HG03135 (cell line): ENCODE data around the gene NOS2.
"Not testable (repeated sequence)": the region's sequence is repeated elsewhere in the genome, so short reads cannot be mapped to it uniquely, and the experiment has no call there.

ENCODE experiments used
- ATAC-seq: cut with Tn5 transposase; IDR thresholded peaks from one replicate; pipeline ENCODE4 v1.9.1; 2021; ENCODE audit warnings: mild to moderate bottlenecking, moderate library complexity; ENCODE audit not compliant: unreplicated experiment

The NOS2 gene

DNA sequence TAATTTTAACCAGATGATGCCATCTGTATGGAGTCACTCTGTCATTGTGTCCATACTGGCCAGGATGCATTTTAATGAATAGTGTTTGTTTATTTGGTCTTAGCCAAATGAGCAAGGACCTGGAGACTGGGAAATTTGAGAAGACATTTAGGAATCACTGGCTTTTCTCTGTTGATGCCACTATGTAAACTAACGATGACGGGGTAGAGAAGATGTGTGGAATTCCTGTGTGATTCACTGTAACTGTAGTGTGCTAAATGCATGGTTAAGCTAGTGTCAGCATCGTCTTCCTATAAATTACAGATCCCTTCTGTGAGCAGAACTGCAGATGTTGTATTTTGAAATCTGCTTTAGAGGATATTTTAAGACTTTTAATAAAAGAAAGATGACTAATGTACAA, 66.6 kb downstream of the NOS2 start:
- ATAC-seq = no peak

DNA sequence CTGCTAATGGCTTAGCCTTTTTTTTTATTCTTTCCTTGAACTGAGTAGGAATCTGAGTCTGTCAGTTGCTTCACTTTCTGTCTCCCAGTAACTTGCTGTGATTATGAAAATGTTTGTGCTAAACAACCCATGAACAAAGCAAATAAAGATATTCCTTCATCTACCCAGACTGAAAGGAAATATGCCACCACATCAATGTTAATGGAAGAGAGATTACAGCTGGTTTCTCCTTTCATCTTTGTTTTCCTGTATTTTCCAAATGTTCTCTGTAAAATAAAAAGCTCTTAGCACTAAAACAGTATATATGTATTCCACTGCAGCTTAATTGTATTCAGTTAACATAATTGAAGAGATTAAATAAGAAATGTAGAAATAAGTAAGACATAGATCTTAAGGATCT, 67.6 kb downstream of the NOS2 start:
- not testable (repeated sequence) for ATAC-seq

DNA sequence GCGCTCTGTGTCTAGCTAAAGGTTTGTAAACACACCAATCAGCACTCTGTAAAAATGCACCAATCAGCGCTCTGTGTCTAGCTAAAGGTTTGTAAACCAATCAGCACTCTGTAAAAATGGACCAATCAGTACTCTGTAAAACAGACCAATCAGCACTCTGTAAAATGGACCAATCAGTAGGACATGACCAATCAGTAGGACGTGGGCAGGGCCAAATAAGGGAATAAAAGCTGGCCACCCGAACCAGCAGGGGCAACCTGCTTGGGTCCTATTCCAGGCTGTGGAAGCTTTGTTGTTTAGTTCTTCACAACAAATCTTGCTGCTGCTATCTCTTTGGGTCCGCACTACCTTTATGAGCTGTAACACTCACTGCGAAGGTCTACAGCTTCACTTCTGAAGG, 74.3 kb downstream of the NOS2 start:
- ATAC-seq = not testable (repeated sequence)

DNA sequence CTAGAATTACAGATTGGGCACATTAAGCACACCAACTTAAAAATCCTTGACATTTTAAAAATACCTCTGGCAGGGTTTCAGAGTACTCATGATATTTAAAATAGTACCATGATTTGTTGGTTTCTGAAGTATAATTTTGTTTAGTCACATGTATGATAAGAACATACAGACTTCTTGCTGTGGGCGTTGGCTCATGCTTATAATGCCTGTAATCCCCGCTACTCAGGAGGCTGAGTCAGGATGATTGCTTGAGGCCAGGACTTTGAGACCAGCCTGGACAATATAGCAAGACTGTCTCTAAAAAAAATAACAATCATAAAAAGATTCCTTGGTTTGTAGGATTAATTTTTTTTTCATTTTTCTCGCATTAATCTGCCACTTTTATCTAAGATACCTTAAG, 78.5 kb downstream of the NOS2 start:
- no peak for ATAC-seq
